ENCODE data around the gene CACNA1S. TPM values are rescaled to one million over a fixed set of nuclear protein-coding genes. Genes with fewer than 3 reads are reported as not detected.

The CACNA1S gene
- total RNA-seq, 1 experiment from 2014 or later: not detected

DNA sequence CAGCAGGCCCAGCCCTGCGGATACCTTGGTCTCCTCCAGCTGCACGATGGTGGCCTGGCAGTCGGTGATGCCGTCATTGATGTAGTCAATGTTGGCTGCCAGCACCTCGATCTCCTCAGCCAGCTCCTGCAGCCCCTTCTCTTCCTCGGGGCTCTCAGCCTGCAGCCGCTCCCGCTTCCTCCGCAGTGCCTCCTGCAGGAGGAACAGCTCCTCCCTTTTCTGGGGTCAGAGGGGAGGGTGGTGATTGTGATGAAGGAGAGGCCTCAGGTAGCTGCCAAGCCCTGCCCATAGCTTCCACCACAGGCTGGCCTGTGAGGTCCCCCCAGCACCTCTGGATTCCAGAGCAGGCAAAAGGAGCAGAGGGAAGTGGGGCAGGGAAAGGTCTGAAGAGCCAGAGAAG lies 122.1 kb downstream of the CACNA1S start:
- Histone ChIP-seq H3K27me3 (replicated peaks; ENCODE audit: insufficient read depth, low read depth, low read length, poor library complexity) (no peaks in the 10 kb centered on the region), H3K36me3 (ENCODE audit: insufficient read depth, low read length, poor library complexity, severe bottlenecking) (no peaks in the 10 kb centered on the region), H3K9me3 (ENCODE audit: low read depth, low read length, poor library complexity, severe bottlenecking) (no peaks in the 10 kb centered on the region), H3K4me3 (ENCODE audit: low read depth, low read length, poor library complexity, severe bottlenecking) (no peak overlapping the region), H3K4me1 (ENCODE audit: insufficient read depth, low read length, poor library complexity, severe bottlenecking) (no peaks in the 10 kb centered on the region), H3K27ac (ENCODE audit: low read depth, low read length, poor library complexity, severe bottlenecking) (no peak overlapping the region)
- no peak for DNase-seq (ENCODE audit: low spot score)
- BruUV-seq (replicated peaks): no TSS peak
- TF ChIP-seq CTCF (conservative IDR thresholded peaks at IDR 0.05; ENCODE audit: low read depth, low read length): no peak
- no peak for TF ChIP-seq EZH2 (IDR thresholded peaks at IDR 0.05; ENCODE audit: borderline replicate concordance, low read depth, low read length, poor library complexity, severe bottlenecking)
- intact Hi-C loops (cut with micrococcal nuclease; ENCODE audit: unreplicated experiment): no loop called here
- ChIA-PET CTCF (no interaction called here), POLR2A (ENCODE audit: low non-redundant PET) (no interaction called here)

Other genes starting within 250 kb of the CACNA1S start
- gene GPR25, start 239.4 kb downstream of the CACNA1S start, total RNA-seq (2021): not detected in 2 replicates
- gene INAVA, start 217.5 kb downstream of the CACNA1S start, total RNA-seq (2021): 0.33 and 0.45 TPM in 2 replicates
- 0.60 and 1.5 TPM in 2 replicates for gene KIF21B, start 88.7 kb downstream of the CACNA1S start, total RNA-seq (2021)
- gene ASCL5, start 14.8 kb upstream of the CACNA1S start, total RNA-seq (2021): 0.22 TPM in 1 of 2 replicates, not detected in the other
- gene TMEM9, start 42.0 kb upstream of the CACNA1S start, total RNA-seq (2021): 69.7 and 80.3 TPM in 2 replicates
- 1.0 and 1.2 TPM in 2 replicates for gene IGFN1, start 78.4 kb upstream of the CACNA1S start, total RNA-seq (2021)
- 492 and 535 TPM in 2 replicates for gene PKP1, start 171.1 kb upstream of the CACNA1S start, total RNA-seq (2021)

Measured in A673 (cell line).